Measurements from ENCODE around the gene HRG.
"Not testable (repeated sequence)": the region's sequence is repeated elsewhere in the genome, so short reads cannot be mapped to it uniquely, and the experiment has no call there.

Gene HRG

GRCh38 chr3:186683979-186684378 lies 18.2 kb downstream of the HRG start:
- no peak for DNase-seq

- not testable (repeated sequence) for DNase-seq
These were observed 20.7 kb downstream of the HRG start for GRCh38 chr3:186686475-186686874.

GRCh38 chr3:186687120-186687651 lies 21.4 kb downstream of the HRG start:
- no peak for DNase-seq

GRCh38 chr3:186690304-186690703 lies 24.5 kb downstream of the HRG start:
- DNase-seq: not testable (repeated sequence)

- DNase-seq: no peak
These were observed 25.9 kb downstream of the HRG start for GRCh38 chr3:186691676-186692075.

GRCh38 chr3:186693843-186694242 lies 28.0 kb downstream of the HRG start:
- DNase-seq: no peak

- DNase-seq: no peak
These were observed 28.6 kb downstream of the HRG start for GRCh38 chr3:186694288-186695032.

GRCh38 chr3:186696522-186696921 lies 30.7 kb downstream of the HRG start:
- DNase-seq: no peak

GRCh38 chr3:186697510-186697909 lies 31.7 kb downstream of the HRG start:
- DNase-seq: no peak

GRCh38 chr3:186700267-186700666 lies 34.5 kb downstream of the HRG start:
- DNase-seq: no peak

- DNase-seq: not testable (repeated sequence)
These were observed 36.6 kb downstream of the HRG start for GRCh38 chr3:186702451-186702850.

- no peak for DNase-seq
These were observed 40.3 kb downstream of the HRG start for GRCh38 chr3:186705882-186706780.

- DNase-seq: no peak
These were observed 43.3 kb downstream of the HRG start for GRCh38 chr3:186708983-186709679.

GRCh38 chr3:186710694-186711093 lies 44.9 kb downstream of the HRG start:
- DNase-seq: not testable (repeated sequence)

- DNase-seq: no peak
These were observed 47.7 kb downstream of the HRG start for GRCh38 chr3:186713499-186713898.

GRCh38 chr3:186717039-186717457 lies 51.2 kb downstream of the HRG start, which contains the start of gene KNG1:
Gene KNG1 (plus strand): TSS chr3:186717359. CDS start chr3:186717543, 184 bp downstream.
- DNase-seq: no peak

GRCh38 chr3:186719945-186720739 lies 54.3 kb downstream of the HRG start:
- DNase-seq: no peak

GRCh38 chr3:186722457-186722856 lies 56.6 kb downstream of the HRG start:
- DNase-seq: no peak

GRCh38 chr3:186724911-186725310 lies 59.1 kb downstream of the HRG start:
- DNase-seq: no peak
